ENCODE data around the gene RFX1.

GRCh38 chr19:13982773-13983172 is 23.3 kb downstream of the RFX1 start:
- TF ChIP-seq TAF1 (IDR thresholded peaks at IDR 0.05; ENCODE audit: low read depth) (no peak), EZH2 (IDR thresholded peaks at IDR 0.05; ENCODE audit: borderline replicate concordance, insufficient read depth, low read length, poor library complexity, severe bottlenecking) (no peak), CTCF (IDR thresholded peaks at IDR 0.05; ENCODE audit: poor library complexity, severe bottlenecking) (no peak), RAD21 (conservative IDR thresholded peaks at IDR 0.05) (no peak)

Measured in neural cell (in vitro differentiated cells).